HG03520 (cell line): ENCODE results near the gene CDC5L.

Source experiments
- ATAC-seq: cut with Tn5 transposase; IDR thresholded peaks from one replicate; pipeline ENCODE4 v1.9.1; 2021; ENCODE audit warnings: mild to moderate bottlenecking, moderate library complexity; ENCODE audit not compliant: unreplicated experiment

CDC5L gene

DNA sequence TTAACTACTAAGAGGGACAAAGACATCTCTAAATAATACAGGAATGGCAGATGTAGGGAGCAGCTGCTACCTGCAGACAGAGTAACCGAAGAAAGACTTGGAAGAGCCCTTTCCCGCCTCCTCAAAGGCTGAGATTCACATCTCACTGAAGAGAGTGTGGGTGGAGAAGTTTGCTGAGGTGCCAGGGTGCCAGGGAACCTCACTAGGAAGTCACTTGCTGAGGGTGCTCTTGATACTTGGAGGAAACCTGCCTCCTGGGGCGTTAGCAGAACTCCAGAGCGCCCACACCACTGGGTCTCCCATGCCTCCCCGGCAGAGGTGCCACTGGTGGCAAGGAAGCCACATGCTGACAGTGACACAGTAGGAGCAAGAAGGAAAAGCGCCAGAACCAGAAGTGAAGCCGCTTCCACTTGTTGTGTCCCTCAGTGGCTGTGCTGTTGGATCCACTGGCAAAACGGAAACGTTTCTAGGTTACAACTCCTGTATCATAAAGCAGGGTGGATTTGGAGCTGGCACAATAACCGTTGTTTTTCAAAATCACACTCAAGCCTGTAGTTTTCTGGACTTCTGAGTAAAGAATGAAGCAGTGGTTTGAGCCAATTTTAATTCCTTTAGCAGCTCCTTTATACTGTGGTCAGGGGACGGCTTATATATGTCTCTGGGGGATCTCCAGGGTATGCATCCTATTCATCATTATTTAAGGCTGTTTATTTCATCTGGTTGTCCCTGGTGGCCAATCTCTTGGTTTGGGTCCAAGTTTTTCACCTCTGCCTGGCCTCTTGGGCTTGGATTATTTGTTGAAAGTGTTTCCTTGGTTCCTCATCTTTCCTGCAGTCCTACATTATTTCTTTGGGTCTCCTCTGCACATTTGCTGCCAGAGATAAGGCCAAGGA lies 64.5 kb downstream of the CDC5L start:
- no peak for ATAC-seq

DNA sequence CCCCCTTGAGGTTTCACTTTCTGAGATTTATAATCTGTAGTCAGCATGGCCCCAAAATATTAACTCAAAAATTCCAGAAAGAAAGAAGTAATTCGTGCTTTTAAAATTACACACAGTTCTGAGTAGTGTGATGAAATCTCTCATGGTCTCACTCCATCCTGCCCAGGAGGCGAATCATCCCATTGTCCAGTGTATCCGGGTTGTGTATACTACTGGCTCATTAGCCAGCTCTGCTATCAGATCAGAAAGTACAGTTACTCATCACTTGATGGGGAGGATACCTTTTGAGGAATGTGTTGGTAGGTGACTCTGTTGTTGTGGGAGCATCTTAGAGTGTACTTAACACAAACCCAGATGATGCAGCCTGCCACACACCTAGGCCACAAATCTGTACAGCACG lies 65.2 kb downstream of the CDC5L start:
- ATAC-seq = no peak

GRCh38 chr6:44453146-44453545 lies 65.6 kb downstream of the CDC5L start:
- ATAC-seq = no peak

DNA sequence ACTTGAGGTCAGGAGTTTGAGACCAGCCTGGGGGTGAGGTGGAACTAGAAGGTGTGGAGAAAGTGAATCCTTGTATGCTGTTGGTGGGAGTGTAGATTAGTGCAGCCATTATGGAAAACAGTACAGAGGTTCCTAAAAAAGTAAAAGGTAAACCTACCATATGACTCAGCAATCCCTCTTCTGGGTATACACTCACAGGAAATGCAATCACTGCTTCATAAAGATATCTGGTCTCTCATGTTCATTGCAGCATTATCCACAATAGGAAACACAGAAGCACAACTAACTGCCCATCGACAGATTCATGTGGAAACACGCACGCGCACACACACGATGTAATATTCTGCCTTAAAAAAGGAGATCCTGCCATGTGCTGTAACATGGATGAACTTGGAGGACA lies 66.7 kb downstream of the CDC5L start:
- no peak for ATAC-seq

GRCh38 chr6:44456070-44456965 lies 68.8 kb downstream of the CDC5L start:
- ATAC-seq = no peak

DNA sequence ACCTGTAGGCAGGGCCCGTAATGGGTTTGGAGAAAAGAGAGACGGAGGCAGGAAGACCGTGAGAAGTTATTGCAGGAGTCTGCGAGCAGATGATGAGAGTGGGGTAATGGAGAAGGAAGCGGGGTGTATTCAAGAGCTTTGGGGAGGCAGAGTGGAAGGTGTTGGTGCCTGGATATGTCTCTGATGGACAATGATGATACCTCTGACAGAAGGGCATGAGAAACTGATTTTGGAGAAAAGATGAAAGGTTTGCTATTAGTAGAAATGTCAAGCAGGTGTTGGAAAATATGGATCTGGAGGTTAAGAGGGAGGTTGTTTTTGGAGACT lies 69.4 kb downstream of the CDC5L start:
- ATAC-seq = no peak

GRCh38 chr6:44457596-44457995 lies 70.1 kb downstream of the CDC5L start:
- no peak for ATAC-seq

DNA sequence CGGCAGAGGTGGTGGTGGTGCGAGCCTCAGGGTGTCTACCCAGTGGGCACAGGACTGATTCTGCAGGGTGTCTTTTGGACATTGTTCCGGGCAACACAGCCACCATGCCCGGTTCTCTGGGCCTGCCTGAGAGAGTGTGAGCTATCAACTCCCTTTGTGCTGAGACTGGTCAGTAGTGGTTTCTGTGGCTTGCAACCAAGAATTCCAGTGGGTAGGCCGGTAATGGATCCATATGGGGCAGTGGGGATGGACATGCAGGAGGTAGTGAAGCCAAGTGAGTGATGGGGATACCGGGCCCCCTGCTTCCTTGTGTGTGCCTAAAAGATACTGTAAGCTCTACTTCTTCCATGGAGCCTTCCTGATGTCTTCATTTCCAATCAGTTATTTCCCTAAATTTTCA lies 71.0 kb downstream of the CDC5L start:
- ATAC-seq = no peak

DNA sequence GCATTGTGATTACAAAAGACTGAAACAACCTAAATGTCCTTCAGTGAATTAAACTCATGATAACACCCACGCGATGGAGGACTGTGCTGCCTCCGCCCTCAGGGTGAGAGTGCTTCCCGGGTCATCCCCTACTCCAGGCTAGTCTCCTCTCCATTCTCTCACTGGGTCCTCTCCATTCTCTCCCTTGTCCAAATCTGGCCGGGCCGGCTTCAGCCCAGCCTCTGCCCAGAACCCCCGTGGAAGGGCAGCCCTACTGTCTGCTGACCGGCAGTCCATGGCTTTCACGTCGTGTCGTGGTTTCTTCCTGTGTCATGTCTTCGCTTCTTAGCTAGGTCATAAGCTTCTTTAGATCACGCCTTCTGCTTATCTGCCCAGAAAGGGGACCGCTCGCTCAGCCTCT lies 74.8 kb downstream of the CDC5L start:
- no peak for ATAC-seq

GRCh38 chr6:44462797-44463727 lies 75.6 kb downstream of the CDC5L start:
- ATAC-seq = no peak

GRCh38 chr6:44463728-44464450 lies 76.4 kb downstream of the CDC5L start:
- ATAC-seq = no peak

- ATAC-seq = no peak
Observed at GRCh38 chr6:44464527-44465310, 77.2 kb downstream of the CDC5L start.

DNA sequence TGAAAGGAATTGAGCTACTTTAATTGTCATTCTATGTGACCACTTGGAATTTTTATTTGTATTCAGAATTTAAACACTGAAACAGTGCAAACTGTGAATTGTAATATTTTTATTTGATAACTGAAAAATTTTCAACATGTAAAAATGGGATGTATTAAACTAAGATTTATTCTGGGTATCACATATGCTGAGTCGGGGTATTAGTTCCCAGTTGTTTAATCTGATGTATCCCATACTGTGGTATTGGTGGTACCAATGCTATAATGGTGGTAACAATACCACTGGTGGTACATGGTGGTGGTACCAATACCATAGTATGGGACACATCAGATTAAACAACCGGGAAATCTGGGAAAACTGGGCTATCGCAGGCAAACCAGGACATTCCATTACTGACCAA lies 79.4 kb downstream of the CDC5L start:
- ATAC-seq = no peak

GRCh38 chr6:44468835-44469234 lies 81.3 kb downstream of the CDC5L start:
- ATAC-seq = no peak

DNA sequence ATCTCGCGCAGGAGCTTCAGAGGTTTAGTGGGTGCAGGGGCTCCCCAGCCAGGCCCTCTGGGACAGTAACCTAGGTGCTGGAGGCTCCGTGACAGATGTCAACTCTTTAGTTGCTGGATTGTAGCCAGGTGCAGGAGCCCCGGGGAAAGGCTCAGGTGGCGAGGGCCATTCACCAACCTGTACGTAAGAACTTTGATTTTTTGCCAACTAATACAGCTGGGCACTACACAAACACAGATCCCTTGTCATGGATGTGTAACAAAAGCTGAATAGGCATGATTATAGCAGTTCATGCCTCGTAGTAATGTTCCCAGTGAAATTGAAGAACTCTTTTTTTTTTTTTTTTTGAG lies 82.6 kb downstream of the CDC5L start:
- ATAC-seq = no peak

DNA sequence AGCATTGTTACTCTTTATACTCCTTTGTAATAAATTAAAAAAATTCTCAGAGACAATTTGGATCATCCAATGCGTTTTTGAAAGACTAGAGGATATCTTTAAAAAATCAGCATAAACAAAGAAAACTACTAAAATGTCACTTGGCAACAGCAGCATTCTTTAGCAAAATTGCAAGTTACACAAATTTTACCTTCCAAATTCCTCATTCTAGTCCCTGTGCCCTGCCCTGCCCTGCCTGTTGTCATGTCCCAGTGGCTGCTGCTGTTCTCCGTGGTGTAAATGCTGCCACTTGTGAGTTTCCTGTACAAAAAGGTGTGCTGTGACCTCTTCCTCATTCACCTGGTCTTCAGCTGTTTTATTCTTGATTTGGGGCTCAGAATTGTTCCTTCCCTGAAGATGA lies 83.2 kb downstream of the CDC5L start:
- ATAC-seq = no peak

GRCh38 chr6:44471271-44471981 lies 83.9 kb downstream of the CDC5L start:
- no peak for ATAC-seq

DNA sequence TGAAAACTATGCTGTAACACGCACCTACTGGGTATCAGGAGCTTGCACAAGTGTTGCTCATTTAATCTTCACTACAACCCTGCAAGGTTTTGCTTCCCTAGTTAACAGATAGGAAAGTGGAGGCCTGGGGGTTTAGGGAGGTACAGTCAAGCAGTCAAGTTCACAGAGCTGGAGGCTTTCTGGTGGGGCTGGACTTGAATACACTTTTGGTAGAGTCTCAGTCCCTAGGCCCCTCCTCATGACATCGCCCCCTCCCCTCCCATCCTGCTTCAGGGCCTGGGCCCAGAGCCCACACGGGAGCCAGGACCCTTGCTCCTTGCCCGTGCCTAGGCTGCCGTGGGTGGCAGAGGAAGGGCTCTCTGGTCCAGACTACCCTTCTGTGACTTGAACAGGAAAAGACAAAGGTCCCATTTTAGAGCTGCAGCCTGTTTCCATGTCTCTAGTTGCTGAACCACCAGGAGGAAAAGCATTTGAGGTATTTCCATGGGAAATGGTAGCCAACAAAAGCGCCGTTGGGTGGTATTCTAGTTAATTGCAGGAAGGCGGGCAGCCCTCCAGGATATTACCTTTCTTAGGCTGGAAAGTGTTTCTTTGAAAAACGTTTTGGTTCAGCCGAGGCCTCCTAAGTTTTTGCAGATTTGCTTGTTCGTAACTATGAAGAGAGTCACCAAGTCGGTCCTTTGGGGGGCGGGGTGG lies 84.9 kb downstream of the CDC5L start:
- no peak for ATAC-seq
